H1 (cell line): ENCODE data around the gene HSF2.

Experiments
- CHD1 ChIP-seq: IDR thresholded peaks from 2 replicates; pipeline ENCODE4 v1.6.1; 2012; ENCODE audit warnings: low read depth, low read length, improper control_type of control experiment
- CTCF ChIP-seq, 3 experiments: IDR thresholded peaks; 1 replicate in 2 of 3; 2 replicates in 1 of 3; pipeline versions ENCODE4 v1.5.1 to v1.6.1; 2011; ENCODE audit warnings: low read length in 3 of 3, mild to moderate bottlenecking in 3 of 3, inconsistent platforms in 2 of 3, low read depth in 1 of 3, moderate library complexity in 1 of 3; ENCODE audit not compliant: insufficient read depth in 1 of 3; ENCODE audit errors: control extremely low read depth in 1 of 3
- EP300 ChIP-seq, 2 experiments: IDR thresholded peaks; 1 replicate in 1 of 2; 2 replicates in 1 of 2; pipeline ENCODE4 v1.6.1; 2011 to 2012; ENCODE audit warnings: low read depth in 2 of 2, low read length in 2 of 2, mild to moderate bottlenecking in 2 of 2, borderline replicate concordance in 1 of 2, inconsistent platforms in 1 of 2, moderate library complexity in 1 of 2
- GABPA ChIP-seq: IDR thresholded peaks from 2 replicates; pipeline ENCODE4 v1.6.1; 2011; ENCODE audit warnings: mild to moderate bottlenecking, low read length, moderate library complexity, borderline replicate concordance; ENCODE audit not compliant: insufficient read depth
- JUND ChIP-seq: IDR thresholded peaks from 2 replicates; pipeline ENCODE4 v1.6.1; 2011; ENCODE audit warnings: mild to moderate bottlenecking, improper control_type of control experiment, low read length
- MAX ChIP-seq: IDR thresholded peaks from 2 replicates; pipeline ENCODE4 v1.6.1; 2012; ENCODE audit warnings: inconsistent platforms
- POLR2A ChIP-seq, 2 experiments: IDR thresholded peaks; 1 replicate in 1 of 2; 2 replicates in 1 of 2; pipeline ENCODE4 v1.6.1; 2011; ENCODE audit warnings: low read depth in 2 of 2, low read length in 2 of 2, mild to moderate bottlenecking in 2 of 2; ENCODE audit errors: control extremely low read depth in 1 of 2
- RFX5 ChIP-seq: IDR thresholded peaks from 2 replicates; pipeline ENCODE4 v1.6.1; 2011; ENCODE audit warnings: low read depth, low read length, improper control_type of control experiment, borderline replicate concordance
- RXRA ChIP-seq: IDR thresholded peaks from 2 replicates; pipeline ENCODE4 v1.6.1; 2011; ENCODE audit warnings: low read depth, mild to moderate bottlenecking, low read length, moderate library complexity; ENCODE audit not compliant: insufficient read depth
- TCF12 ChIP-seq: IDR thresholded peaks from 2 replicates; pipeline ENCODE4 v1.6.1; 2011; ENCODE audit warnings: low read depth, mild to moderate bottlenecking, low read length
- USF2 ChIP-seq: IDR thresholded peaks from 2 replicates; pipeline ENCODE4 v1.6.1; 2011; ENCODE audit warnings: low read length, improper control_type of control experiment
- ZNF274 ChIP-seq: IDR thresholded peaks from 2 replicates; pipeline ENCODE4 v1.7.0; 2012; ENCODE audit warnings: low read length, borderline replicate concordance; ENCODE audit errors: extremely low read depth

GRCh38 chr6:122476131-122476530 is 76.7 kb downstream of the HSF2 start:
- TF ChIP-seq CTCF (IDR thresholded peaks at IDR 0.05; ENCODE audit: control extremely low read depth in 1 of 3, insufficient read depth in 1 of 3, low read depth in 1 of 3, low read length in 3 of 3) (peak in 2 of 3 experiments; percentile 16 to 32; a peak in 2 of 4 replicates), RFX5 (no peak), USF2 (no peak), MAX (no peak), ZNF274 (no peak), TCF12 (no peak), GABPA (no peak), CHD1 (no peak), EP300 (IDR thresholded peaks at IDR 0.05; ENCODE audit: borderline replicate concordance in 1 of 2, low read depth in 2 of 2, low read length in 2 of 2) (no peak), POLR2A (IDR thresholded peaks at IDR 0.05; ENCODE audit: control extremely low read depth in 1 of 2, low read depth in 2 of 2, low read length in 2 of 2) (no peak), JUND (no peak), RXRA (no peak)
